HepG2 (cell line): ENCODE data around the gene COL18A1. TPM values are rescaled to one million over a fixed set of nuclear protein-coding genes. Genes with fewer than 3 reads are reported as not detected.

Source experiments
- ATF4 ChIP-seq, 2 experiments: fragments of 450-650 bp in 1 of 2; sonication (generic) in 1 of 2; formaldehyde crosslinking; IDR thresholded peaks; 2 replicates each; pipeline versions ENCODE4 v1.5.0 to v1.8.0; 2020 to 2022; ENCODE audit warnings: mild to moderate bottlenecking in 1 of 2, missing genetic modification reagents in 1 of 2
- CTCF ChIP-seq: sonication (generic); formaldehyde crosslinking; IDR thresholded peaks from 2 replicates; pipeline ENCODE4 v1.5.0; 2020; ENCODE audit warnings: mild to moderate bottlenecking, missing genetic modification reagents, moderate library complexity
- FOXP1 ChIP-seq, 2 experiments: fragments of 450-650 bp in 1 of 2; IDR thresholded peaks; 2 replicates each; pipeline ENCODE4 v1.6.1; 2017 to 2018; ENCODE audit warnings: antibody characterized with exemption in 1 of 2
- HNF4G ChIP-seq, 2 experiments: sonication (generic) in 1 of 2; formaldehyde crosslinking in 1 of 2; IDR thresholded peaks; 2 replicates each; pipeline versions ENCODE4 v1.4.0 to v1.6.1; 2011 to 2020; ENCODE audit warnings: borderline replicate concordance in 2 of 2, low read depth in 2 of 2, mild to moderate bottlenecking in 2 of 2, low read length in 1 of 2, missing genetic modification reagents in 1 of 2, moderate library complexity in 1 of 2
- KDM6A ChIP-seq: IDR thresholded peaks from 2 replicates; pipeline ENCODE4 v1.6.1; 2016; ENCODE audit warnings: low read depth
- MYC ChIP-seq: sonication (generic); formaldehyde crosslinking; IDR thresholded peaks from 2 replicates; pipeline ENCODE4 v1.9.0; 2021; ENCODE audit warnings: missing genetic modification reagents, borderline replicate concordance
- SMAD3 ChIP-seq: sonication (generic); formaldehyde crosslinking; IDR thresholded peaks from 2 replicates; pipeline ENCODE4 v1.4.0; 2020; ENCODE audit warnings: missing genetic modification reagents
- SP1 ChIP-seq, 2 experiments: fragments of 450-650 bp in 1 of 2; sonication (generic) in 1 of 2; formaldehyde crosslinking in 1 of 2; IDR thresholded peaks; 2 replicates each; pipeline versions ENCODE4 v1.4.0 to v1.6.1; 2016 to 2020; ENCODE audit warnings: missing genetic modification reagents in 1 of 2
- TAF1 ChIP-seq: sonication (generic); formaldehyde crosslinking; IDR thresholded peaks from 2 replicates; pipeline ENCODE4 v1.4.0; 2020; ENCODE audit warnings: missing genetic modification reagents
- TCF12 ChIP-seq, 2 experiments: fragments of 450-650 bp in 1 of 2; sonication (generic) in 1 of 2; formaldehyde crosslinking in 1 of 2; IDR thresholded peaks; 2 replicates each; pipeline versions ENCODE4 v1.6.1 to v1.8.0; 2017 to 2022; ENCODE audit warnings: antibody characterized with exemption in 1 of 2, mild to moderate bottlenecking in 1 of 2, missing genetic modification reagents in 1 of 2, moderate library complexity in 1 of 2
- THYN1 ChIP-seq: sonication (generic); formaldehyde crosslinking; IDR thresholded peaks from 2 replicates; pipeline ENCODE4 v1.8.1; 2023; ENCODE audit warnings: low read depth, mild to moderate bottlenecking, moderate library complexity, missing genetic modification reagents, borderline replicate concordance
- XBP1 ChIP-seq: sonication (generic); formaldehyde crosslinking; IDR thresholded peaks from 2 replicates; pipeline ENCODE4 v1.5.0; 2020; ENCODE audit warnings: missing genetic modification reagents
- YEATS2 ChIP-seq: sonication (generic); formaldehyde crosslinking; IDR thresholded peaks from 2 replicates; pipeline ENCODE4 v1.4.0; 2020; ENCODE audit warnings: missing genetic modification reagents, borderline replicate concordance
- ZNF761 ChIP-seq: sonication (generic); formaldehyde crosslinking; conservative IDR thresholded peaks from 2 replicates; pipeline ENCODE4 v1.4.0; 2020; ENCODE audit warnings: mild to moderate bottlenecking, missing genetic modification reagents
- ZNF775 ChIP-seq: sonication (generic); formaldehyde crosslinking; IDR thresholded peaks from 2 replicates; pipeline ENCODE4 v1.4.0; 2020; ENCODE audit warnings: missing genetic modification reagents, mild to moderate bottlenecking, moderate library complexity, borderline replicate concordance
- ZNF784 ChIP-seq: sonication (generic); formaldehyde crosslinking; IDR thresholded peaks from 2 replicates; pipeline ENCODE4 v1.5.1; 2020; ENCODE audit warnings: missing genetic modification reagents, mild to moderate bottlenecking, borderline replicate concordance
- ZZZ3 ChIP-seq: sonication (generic); formaldehyde crosslinking; IDR thresholded peaks from 2 replicates; pipeline ENCODE4 v1.4.0; 2020; ENCODE audit warnings: missing genetic modification reagents, mild to moderate bottlenecking, borderline replicate concordance
- polyA plus RNA-seq, 8 experiments: library from polyadenylated mRNA; depleted of rRNA in 3 of 8; stranded (reverse) in 7 of 8; unstranded in 1 of 8; fragments of >200 nt; fragmentation: Illumina TruSeq in 4 of 8; extraction: Trizol in 4 of 8; gene quantifications; 2 replicates each; pipeline versions ENCODE4 v1.2.1 to v1.2.3, GENCODE V29; 2011 to 2016; ENCODE audit warnings: low read depth in 4 of 8, missing spikeins in 1 of 8, mixed read lengths in 1 of 8; ENCODE audit not compliant: insufficient read depth in 1 of 8
- total RNA-seq, 5 experiments: library from RNA; depleted of rRNA; stranded (reverse); fragments of >200 nt; fragmentation: Illumina TruSeq; extraction: Trizol; gene quantifications; 2 replicates each; pipeline ENCODE4 v1.2.3, GENCODE V29; 2016; ENCODE audit warnings: low read depth in 1 of 5
- TF ChIP-seq, protein P1 (sequence below): IDR thresholded peaks from 2 replicates; pipeline ENCODE4 v1.6.1; 2016; ENCODE audit warnings: missing genetic modification reagents, missing compliant biosample characterization
- TF ChIP-seq, protein P2 (sequence below): sonication (generic); formaldehyde crosslinking; IDR thresholded peaks from 2 replicates; pipeline ENCODE4 v1.4.0; 2020; ENCODE audit warnings: missing genetic modification reagents, borderline replicate concordance

Gene COL18A1
- total and polyA plus RNA-seq, 2 of the 13 experiments (the other 11 are each of a cell fraction or from before 2014, with no cell fraction given): 79.0 to 102 TPM

DNA sequence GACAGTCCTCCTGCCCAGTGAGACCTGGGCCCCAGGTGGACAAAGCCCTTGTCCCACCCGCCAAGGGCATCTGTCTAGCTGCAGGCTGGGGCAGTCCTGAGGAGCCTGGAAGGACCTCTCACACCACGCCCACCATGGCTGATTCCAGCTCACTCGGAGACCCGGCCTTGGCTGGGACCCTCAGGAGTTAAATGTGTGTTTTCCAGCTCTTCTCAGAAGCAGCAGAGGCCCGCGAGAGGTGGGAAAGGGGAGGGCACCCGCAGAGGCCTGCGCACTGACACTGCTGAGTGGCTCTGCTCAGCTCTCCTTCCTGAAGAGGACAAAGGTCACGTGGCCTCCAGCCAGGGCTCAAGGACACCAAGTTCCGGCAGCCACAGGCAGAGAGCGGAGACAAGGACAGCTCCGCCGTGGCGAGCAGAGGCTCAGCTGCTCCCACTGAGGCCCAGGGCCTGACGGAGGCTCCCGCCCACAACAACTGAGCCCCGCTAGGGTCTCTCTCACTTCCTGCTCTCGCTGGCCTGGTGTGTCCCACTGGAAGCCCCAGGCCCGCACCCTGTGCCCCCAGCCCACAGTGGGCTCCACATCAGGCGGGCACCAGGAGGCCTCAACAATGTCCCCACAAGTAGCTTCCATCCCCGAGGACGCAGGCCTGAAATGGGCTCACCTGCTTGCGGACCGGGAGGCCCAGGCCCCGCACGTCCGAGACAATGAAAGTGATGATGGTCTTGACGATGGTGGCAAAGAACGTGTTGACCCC is 120.4 kb downstream of the COL18A1 start (continued):
- peak; percentile 49; the same call in 1 of the 2 replicates for TF ChIP-seq ZNF784 (CRISPR knock-in tag)
- no peak for TF ChIP-seq THYN1 (CRISPR knock-in tag)
- peak; percentile 58; the same call in 1 of the 2 replicates for TF ChIP-seq SMAD3 (CRISPR knock-in tag)
- TF ChIP-seq ZZZ3 (CRISPR knock-in tag): peak; percentile 82
- TF ChIP-seq KDM6A (CRISPR knock-in tag): peak; percentile 51; the same call in 1 of the 2 replicates
- no peak for TF ChIP-seq XBP1 (CRISPR knock-in tag)
- peak; percentile 24 for TF ChIP-seq CTCF (CRISPR knock-in tag)
- peak; percentile 70; the same call in 1 of the 2 replicates for TF ChIP-seq YEATS2 (CRISPR knock-in tag)
- peak; percentile 75; the same call in 1 of the 2 replicates for TF ChIP-seq ZNF761 (CRISPR knock-in tag)
- peak; percentile 73 for TF ChIP-seq TAF1 (CRISPR knock-in tag)
- no peak for TF ChIP-seq ZNF775
- TF ChIP-seq FOXP1 (IDR thresholded peaks at IDR 0.05): no peak
- 0 out of 2 replicates have a peak, but pooled peaks have one; percentile 15 for TF ChIP-seq FOXP1 (CRISPR knock-in tag; IDR thresholded peaks at IDR 0.05)
- TF ChIP-seq, protein P1, sequence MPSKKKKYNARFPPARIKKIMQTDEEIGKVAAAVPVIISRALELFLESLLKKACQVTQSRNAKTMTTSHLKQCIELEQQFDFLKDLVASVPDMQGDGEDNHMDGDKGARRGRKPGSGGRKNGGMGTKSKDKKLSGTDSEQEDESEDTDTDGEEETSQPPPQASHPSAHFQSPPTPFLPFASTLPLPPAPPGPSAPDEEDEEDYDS (CRISPR knock-in tag): peak; percentile 69
- TF ChIP-seq, protein P2, sequence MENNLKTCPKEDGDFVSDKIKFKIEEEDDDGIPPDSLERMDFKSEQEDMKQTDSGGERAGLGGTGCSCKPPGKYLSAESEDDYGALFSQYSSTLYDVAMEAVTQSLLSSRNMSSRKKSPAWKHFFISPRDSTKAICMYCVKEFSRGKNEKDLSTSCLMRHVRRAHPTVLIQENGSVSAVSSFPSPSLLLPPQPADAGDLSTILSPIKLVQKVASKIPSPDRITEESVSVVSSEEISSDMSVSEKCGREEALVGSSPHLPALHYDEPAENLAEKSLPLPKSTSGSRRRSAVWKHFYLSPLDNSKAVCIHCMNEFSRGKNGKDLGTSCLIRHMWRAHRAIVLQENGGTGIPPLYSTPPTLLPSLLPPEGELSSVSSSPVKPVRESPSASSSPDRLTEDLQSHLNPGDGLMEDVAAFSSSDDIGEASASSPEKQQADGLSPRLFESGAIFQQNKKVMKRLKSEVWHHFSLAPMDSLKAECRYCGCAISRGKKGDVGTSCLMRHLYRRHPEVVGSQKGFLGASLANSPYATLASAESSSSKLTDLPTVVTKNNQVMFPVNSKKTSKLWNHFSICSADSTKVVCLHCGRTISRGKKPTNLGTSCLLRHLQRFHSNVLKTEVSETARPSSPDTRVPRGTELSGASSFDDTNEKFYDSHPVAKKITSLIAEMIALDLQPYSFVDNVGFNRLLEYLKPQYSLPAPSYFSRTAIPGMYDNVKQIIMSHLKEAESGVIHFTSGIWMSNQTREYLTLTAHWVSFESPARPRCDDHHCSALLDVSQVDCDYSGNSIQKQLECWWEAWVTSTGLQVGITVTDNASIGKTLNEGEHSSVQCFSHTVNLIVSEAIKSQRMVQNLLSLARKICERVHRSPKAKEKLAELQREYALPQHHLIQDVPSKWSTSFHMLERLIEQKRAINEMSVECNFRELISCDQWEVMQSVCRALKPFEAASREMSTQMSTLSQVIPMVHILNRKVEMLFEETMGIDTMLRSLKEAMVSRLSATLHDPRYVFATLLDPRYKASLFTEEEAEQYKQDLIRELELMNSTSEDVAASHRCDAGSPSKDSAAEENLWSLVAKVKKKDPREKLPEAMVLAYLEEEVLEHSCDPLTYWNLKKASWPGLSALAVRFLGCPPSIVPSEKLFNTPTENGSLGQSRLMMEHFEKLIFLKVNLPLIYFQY (CRISPR knock-in tag): no peak
- TF ChIP-seq MYC: peak; percentile 82; the same call in 1 of the 2 replicates
- no peak for TF ChIP-seq TCF12 (IDR thresholded peaks at IDR 0.05)
- no peak for TF ChIP-seq TCF12 (CRISPR knock-in tag; IDR thresholded peaks at IDR 0.05)
- TF ChIP-seq HNF4G (IDR thresholded peaks at IDR 0.05; ENCODE audit: borderline replicate concordance, low read depth, low read length): peak; percentile 91
- peak; percentile 88; the same call in 1 of the 2 replicates for TF ChIP-seq HNF4G (CRISPR knock-in tag; IDR thresholded peaks at IDR 0.05; ENCODE audit: borderline replicate concordance, low read depth)
- no peak for TF ChIP-seq SP1 (IDR thresholded peaks at IDR 0.05)
- TF ChIP-seq SP1 (CRISPR knock-in tag; IDR thresholded peaks at IDR 0.05): peak; percentile 25; the same call in 1 of the 2 replicates
- 0 out of 4 replicates have a peak, but pooled peaks of 1 of the 2 experiments have one; percentile 33 for TF ChIP-seq ATF4 (CRISPR knock-in tag; IDR thresholded peaks at IDR 0.05)
